Stimulated activated effector memory CD8-positive, alpha-beta T cell treated with anti-CD3 and anti-CD28 coated beads, Interleukin-12 subunit alpha, Interleukin-12 subunit beta, amount 100 ng/mL, for 72 hours (primary cell): Measurements from ENCODE around the gene SMIM17.

Experiments used
- ATAC-seq: fragments of 150-1000 bp; cut with Tn5 transposase; 2 replicates; pipeline ENCODE4 v1.10.0; 2021
- DNase-seq, 2 donors: peaks; one replicate each; pipeline ENCODE4 v3.0.0; 2021 to 2022; ENCODE audit warnings: low spot score in 2 of 2
- H3K27ac Mint-ChIP-seq: one replicate; pipeline ENCODE4 v1.8.0; 2022; ENCODE audit warnings: mild to moderate bottlenecking, mixed read lengths
- H3K36me3 Mint-ChIP-seq: one replicate; pipeline ENCODE4 v1.8.0; 2022; ENCODE audit warnings: mild to moderate bottlenecking, mixed read lengths
- H3K4me1 Mint-ChIP-seq: one replicate; pipeline ENCODE4 v1.8.0; 2022; ENCODE audit warnings: mixed read lengths
- H3K4me3 Mint-ChIP-seq: one replicate; pipeline ENCODE4 v1.8.0; 2022; ENCODE audit warnings: mild to moderate bottlenecking, mixed read lengths
- H3K9me3 Mint-ChIP-seq: one replicate; pipeline ENCODE4 v1.8.0; 2022; ENCODE audit warnings: mixed read lengths

The SMIM17 gene

DNA sequence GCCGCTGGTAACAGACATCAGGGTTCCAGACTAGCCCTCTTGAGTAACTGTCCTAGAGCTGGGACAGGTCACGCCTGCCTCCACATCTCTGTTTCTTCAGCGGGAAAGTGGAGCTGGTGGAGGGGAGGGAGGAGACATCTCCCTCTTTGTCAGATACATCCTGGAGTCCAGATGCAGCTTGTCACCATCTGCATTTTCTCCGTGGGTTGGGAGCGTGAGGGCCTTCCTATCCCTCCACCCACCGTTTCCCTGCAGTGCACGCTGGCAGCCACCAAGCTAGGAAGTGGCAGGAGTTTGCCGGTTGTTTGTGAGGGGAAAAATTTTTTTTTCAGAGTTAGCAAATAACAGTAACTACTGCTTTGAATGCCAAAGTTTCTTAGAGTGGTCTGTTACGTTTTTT is 20.0 kb upstream of the SMIM17 start:
- DNase-seq: no peak

GRCh38 chr19:56625708-56626107 is 17.3 kb upstream of the SMIM17 start:
- H3K27ac Mint-ChIP-seq: no peak overlapping the region
- H3K4me1 Mint-ChIP-seq: no peaks in the 10 kb centered on the region
- peaks cover 34% of the 10 kb centered on the region for H3K36me3 Mint-ChIP-seq
- peaks cover 17% of the 10 kb centered on the region for H3K9me3 Mint-ChIP-seq
- DNase-seq: no peak
- no peak overlapping the region for H3K4me3 Mint-ChIP-seq
- no peak for ATAC-seq

More for the DNA sequence above, 20.0 kb upstream of the SMIM17 start:
- peaks cover 11% of the 10 kb centered on the region for H3K9me3 Mint-ChIP-seq
- H3K4me1 Mint-ChIP-seq: no peaks in the 10 kb centered on the region
- H3K27ac Mint-ChIP-seq: no peak overlapping the region
- no peak overlapping the region for H3K4me3 Mint-ChIP-seq
- peaks cover 34% of the 10 kb centered on the region for H3K36me3 Mint-ChIP-seq
- no peak for ATAC-seq

DNA sequence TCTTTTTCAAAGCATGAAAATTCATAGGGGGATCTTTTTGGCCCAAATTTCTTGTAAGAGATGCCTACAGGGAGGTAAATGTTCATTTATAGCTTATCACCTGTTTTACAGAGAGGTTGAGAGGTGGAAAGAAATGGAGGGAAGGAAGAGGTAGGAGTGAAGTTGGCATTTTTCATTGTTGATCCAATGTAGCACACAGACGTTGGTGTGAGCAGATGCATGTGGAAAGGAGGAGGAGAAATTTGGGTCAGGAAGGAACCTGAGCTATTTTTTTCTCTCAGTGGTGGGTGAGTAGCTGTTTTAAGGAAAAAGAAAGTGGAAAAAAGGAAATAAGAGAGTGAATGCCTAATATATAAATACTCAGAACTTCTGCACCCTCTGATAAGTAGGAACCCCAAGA is 9.9 kb upstream of the SMIM17 start:
- Mint-ChIP-seq H3K27ac (no peak overlapping the region), H3K4me3 (no peak overlapping the region), H3K9me3 (peaks cover 25% of the 10 kb centered on the region), H3K4me1 (no peaks in the 10 kb centered on the region), H3K36me3 (no peaks in the 10 kb centered on the region)
- ATAC-seq: no peak
- no peak for DNase-seq

DNA sequence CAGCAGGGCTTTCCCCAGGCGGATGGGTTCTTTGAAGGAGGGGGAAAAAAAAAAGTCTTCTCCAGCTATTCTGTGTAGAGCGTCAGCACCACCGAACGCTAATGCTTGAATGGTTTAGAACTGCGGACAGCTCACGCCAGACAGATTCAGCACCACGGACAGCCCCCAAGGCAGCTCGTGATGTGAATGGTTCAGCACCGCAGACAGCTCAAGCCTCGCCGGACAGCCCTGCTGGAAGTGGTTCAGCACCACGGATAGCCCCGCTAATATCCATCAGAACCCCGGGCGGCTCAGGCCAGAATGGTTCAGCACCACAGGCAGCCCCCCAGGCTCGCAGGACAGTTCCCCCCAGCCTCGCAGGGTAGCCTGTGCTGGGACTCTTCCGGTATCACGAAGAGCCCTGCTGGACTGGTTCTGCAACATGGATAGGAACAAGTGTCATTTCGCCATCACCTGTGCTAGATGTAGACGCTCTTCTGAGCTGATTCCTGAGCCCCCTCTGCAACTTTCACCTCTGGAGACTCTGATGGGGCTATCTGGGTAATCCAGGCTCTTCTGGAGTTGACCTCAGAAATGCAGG is 4.9 kb upstream of the SMIM17 start:
- Mint-ChIP-seq H3K36me3 (no peaks in the 10 kb centered on the region), H3K27ac (no peak overlapping the region), H3K4me1 (no peaks in the 10 kb centered on the region), H3K9me3 (peaks cover 31% of the 10 kb centered on the region), H3K4me3 (no peak overlapping the region)
- peak; percentile 6 to 59 for DNase-seq
- ATAC-seq: no peak

GRCh38 chr19:56639217-56639616 is 3.7 kb upstream of the SMIM17 start:
- DNase-seq (no peak), ATAC-seq (no peak)
- H3K9me3 Mint-ChIP-seq: peaks cover 28% of the 10 kb centered on the region
- H3K4me1 Mint-ChIP-seq: no peaks in the 10 kb centered on the region
- no peaks in the 10 kb centered on the region for H3K36me3 Mint-ChIP-seq
- H3K4me3 Mint-ChIP-seq: no peak overlapping the region
- H3K27ac Mint-ChIP-seq: no peak overlapping the region

GRCh38 chr19:56643460-56643955 is 549 bp downstream of the SMIM17 start:
- H3K27ac Mint-ChIP-seq: no peak overlapping the region
- H3K4me1 Mint-ChIP-seq: no peaks in the 10 kb centered on the region
- no peak overlapping the region for H3K4me3 Mint-ChIP-seq
- DNase-seq (no peak), ATAC-seq (no peak)
- no peaks in the 10 kb centered on the region for H3K36me3 Mint-ChIP-seq
- H3K9me3 Mint-ChIP-seq: peaks cover 43% of the 10 kb centered on the region

DNA sequence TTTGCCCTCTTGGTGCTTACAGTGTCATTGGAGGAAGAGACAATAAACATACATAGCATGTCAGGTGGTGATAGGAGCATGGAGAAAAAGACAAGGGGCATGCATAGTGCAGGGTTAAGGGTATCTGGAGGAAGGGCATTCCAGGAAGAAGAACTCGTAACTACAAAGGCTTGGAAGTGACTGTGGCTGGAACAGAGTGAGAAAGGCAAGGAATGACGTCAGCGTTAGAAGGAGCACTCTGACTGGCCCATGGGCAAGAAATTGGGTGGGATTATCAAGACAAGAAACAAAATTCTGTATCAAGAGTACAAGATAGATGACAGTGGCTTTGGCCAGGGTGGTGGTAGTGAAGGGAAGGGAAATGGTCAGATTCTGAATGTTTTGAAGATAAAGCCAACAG is 11.2 kb downstream of the SMIM17 start:
- no peaks in the 10 kb centered on the region for H3K4me1 Mint-ChIP-seq
- H3K27ac Mint-ChIP-seq: no peak overlapping the region
- peaks cover 18% of the 10 kb centered on the region for H3K9me3 Mint-ChIP-seq
- no peak for DNase-seq
- H3K4me3 Mint-ChIP-seq: no peak overlapping the region
- H3K36me3 Mint-ChIP-seq: no peaks in the 10 kb centered on the region
- ATAC-seq: no peak

DNA sequence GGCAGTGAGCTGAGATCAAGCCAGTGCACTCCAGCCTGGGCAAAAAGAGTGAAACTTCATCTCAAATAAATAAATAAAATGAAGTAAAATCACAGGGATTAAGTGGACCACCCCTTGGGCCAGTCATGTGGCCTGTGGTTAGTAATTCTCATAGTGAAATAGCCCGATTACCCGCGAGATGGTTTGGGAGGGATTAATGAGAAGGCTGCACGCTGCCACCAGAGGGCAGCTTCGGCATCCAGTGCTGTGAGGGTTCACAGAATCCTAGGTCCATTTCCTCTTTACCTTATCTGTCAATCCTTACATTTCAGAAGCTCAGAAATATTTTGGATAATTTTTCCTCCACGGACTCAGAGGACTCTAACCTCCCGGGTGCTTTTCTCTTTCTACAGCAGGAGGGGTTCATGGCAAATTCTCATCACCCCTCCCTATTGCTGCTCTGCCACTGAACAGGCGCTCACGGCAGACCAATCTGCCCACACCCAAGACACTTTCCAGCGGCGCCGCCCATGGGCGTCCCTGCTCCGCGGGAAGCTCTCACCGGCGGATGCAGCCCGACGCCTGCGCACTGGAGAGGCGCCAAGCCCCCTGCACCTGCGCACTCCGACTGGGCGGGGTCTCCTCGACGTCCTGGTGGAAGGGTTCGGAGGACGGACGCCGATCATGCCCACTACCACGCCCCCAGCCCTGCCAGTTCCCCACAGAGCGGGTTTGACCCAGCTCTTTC is 17.6 kb downstream of the SMIM17 start:
- Mint-ChIP-seq H3K4me1 (no peaks in the 10 kb centered on the region), H3K9me3 (peaks cover 9% of the 10 kb centered on the region), H3K27ac (no peak overlapping the region), H3K4me3 (no peak overlapping the region), H3K36me3 (no peaks in the 10 kb centered on the region)
- DNase-seq (no peak), ATAC-seq (no peak)

DNA sequence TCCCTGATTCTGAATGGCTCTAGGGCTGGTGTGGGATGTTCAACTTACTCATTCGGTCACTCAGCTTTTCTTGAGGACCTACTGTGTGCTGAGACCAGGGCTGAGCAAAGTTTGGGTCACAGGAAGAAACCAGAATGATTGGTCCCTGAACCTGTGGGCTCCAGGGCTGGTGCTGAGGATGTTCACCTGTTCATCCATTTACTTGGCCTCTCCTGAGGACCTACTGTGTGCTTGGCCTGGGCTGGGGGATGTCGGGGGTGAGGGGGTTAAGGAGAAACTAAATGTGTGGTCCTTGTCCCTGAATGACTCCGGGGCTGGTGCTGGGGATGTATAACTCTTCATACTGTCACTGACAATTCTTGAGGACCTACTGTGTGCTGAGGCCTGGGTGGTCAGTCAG is 18.3 kb downstream of the SMIM17 start:
- DNase-seq (no peak), ATAC-seq (no peak)
- Mint-ChIP-seq H3K4me1 (no peaks in the 10 kb centered on the region), H3K9me3 (peaks cover 9% of the 10 kb centered on the region), H3K36me3 (no peaks in the 10 kb centered on the region), H3K27ac (no peak overlapping the region), H3K4me3 (no peak overlapping the region)

GRCh38 chr19:56663931-56664500 is 21.1 kb downstream of the SMIM17 start:
- DNase-seq (no peak), ATAC-seq (no peak)
- no peak overlapping the region for H3K4me3 Mint-ChIP-seq
- H3K27ac Mint-ChIP-seq: no peak overlapping the region
- peaks cover 7% of the 10 kb centered on the region for H3K9me3 Mint-ChIP-seq
- no peaks in the 10 kb centered on the region for H3K36me3 Mint-ChIP-seq
- H3K4me1 Mint-ChIP-seq: no peaks in the 10 kb centered on the region

- Mint-ChIP-seq H3K27ac (no peak overlapping the region), H3K9me3 (peaks cover 5% of the 10 kb centered on the region), H3K4me1 (no peaks in the 10 kb centered on the region), H3K36me3 (no peaks in the 10 kb centered on the region), H3K4me3 (no peak overlapping the region)
- DNase-seq (no peak), ATAC-seq (no peak)
Measured at GRCh38 chr19:56664511-56664910, 21.6 kb downstream of the SMIM17 start.

DNA sequence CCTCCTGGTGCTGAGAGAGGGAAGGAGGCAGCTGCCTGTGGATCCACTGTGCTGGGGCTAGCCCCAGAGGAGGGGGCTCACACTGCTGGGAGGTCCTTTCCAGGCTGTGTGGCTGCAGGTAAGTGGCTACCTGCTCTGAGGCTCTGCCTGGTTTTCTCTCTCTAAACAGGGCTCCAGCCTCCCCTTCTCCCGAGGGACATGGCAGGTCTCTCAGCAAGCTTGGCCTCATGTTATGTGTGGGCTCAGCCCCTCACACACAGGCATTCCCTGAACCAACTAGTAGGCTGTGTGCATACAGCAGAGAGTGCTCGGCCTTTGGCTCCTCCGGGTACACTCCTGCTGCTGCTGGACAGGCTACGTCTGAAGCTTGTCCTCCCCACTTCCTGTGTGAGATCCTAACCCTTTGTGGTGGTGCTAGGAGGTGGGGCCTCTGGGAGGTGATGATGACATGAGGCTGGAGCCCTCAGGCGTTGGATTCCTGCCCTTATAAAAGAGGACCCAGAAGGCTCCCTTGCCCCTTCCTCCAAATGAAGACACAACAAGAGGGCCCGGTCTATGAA is 24.4 kb downstream of the SMIM17 start:
- H3K27ac Mint-ChIP-seq: no peak overlapping the region
- H3K4me3 Mint-ChIP-seq: no peak overlapping the region
- ATAC-seq (no peak), DNase-seq (no peak)
- no peaks in the 10 kb centered on the region for H3K36me3 Mint-ChIP-seq
- H3K9me3 Mint-ChIP-seq: peaks cover 8% of the 10 kb centered on the region
- H3K4me1 Mint-ChIP-seq: peaks cover 6% of the 10 kb centered on the region

DNA sequence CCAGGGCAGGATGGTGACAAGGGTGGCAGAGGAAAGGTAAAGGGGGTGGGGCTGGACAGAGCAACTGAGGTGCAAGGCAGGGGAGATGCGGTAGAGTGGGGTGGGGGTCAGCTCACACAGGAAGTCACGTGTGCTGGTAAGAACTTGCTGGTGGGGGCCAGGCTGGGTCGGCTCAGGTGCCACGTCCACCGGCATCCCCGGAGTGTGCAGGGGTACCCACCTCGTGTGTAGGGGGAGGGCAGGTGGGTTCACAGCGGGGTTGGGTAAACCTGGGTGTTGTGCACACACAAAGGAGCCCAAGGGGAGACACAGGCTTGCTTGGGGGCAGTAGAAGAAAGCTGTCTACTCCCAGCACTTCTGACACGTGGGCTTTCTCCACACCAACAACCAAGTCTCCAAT is 25.7 kb downstream of the SMIM17 start:
- no peak overlapping the region for H3K4me3 Mint-ChIP-seq
- ATAC-seq (no peak), DNase-seq (no peak)
- peaks cover 8% of the 10 kb centered on the region for H3K9me3 Mint-ChIP-seq
- no peaks in the 10 kb centered on the region for H3K36me3 Mint-ChIP-seq
- peaks cover 6% of the 10 kb centered on the region for H3K4me1 Mint-ChIP-seq
- no peak overlapping the region for H3K27ac Mint-ChIP-seq

DNA sequence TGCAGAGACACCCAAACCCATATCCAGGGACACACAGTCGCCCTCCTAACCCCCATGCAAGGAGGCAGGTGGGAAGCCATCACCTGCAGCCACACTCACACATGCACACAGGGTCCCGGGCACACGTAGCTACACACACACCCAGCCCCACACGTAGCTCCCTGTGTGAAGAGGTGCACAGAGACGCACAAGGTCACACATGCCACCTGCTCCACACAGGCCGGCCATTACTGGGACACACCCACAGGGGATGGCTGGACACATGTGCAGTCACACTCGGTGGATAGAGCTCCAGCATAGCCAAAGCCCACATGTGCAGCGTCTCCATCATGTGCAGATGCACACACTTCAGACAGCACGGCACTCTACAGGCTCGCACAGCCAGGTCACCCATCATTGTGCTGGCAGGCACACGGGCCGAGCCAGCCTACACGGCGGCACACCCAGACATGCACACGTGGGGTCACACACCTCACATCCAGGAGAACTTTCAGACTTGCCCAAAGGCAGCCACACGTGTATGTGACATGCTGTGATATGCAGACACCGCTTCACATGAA is 27.5 kb downstream of the SMIM17 start:
- H3K9me3 Mint-ChIP-seq: peaks cover 8% of the 10 kb centered on the region
- ATAC-seq (no peak), DNase-seq (no peak)
- peaks cover 6% of the 10 kb centered on the region for H3K4me1 Mint-ChIP-seq
- no peaks in the 10 kb centered on the region for H3K36me3 Mint-ChIP-seq
- peak overlapping the region; percentile 71 for H3K4me3 Mint-ChIP-seq
- H3K27ac Mint-ChIP-seq: no peak overlapping the region

GRCh38 chr19:56670961-56671612 is 28.1 kb downstream of the SMIM17 start:
- H3K4me1 Mint-ChIP-seq: peaks cover 6% of the 10 kb centered on the region
- ATAC-seq (peak; percentile 14), DNase-seq (no peak)
- H3K27ac Mint-ChIP-seq: no peak overlapping the region
- peak overlapping the region; percentile 71 for H3K4me3 Mint-ChIP-seq
- H3K9me3 Mint-ChIP-seq: peaks cover 8% of the 10 kb centered on the region
- no peaks in the 10 kb centered on the region for H3K36me3 Mint-ChIP-seq
